A549 (cell line): ENCODE data around the gene PPP1R11. TPM values are rescaled to one million over a fixed set of nuclear protein-coding genes. Genes with fewer than 3 reads are reported as not detected.

Experiments used
- ATAC-seq, 2 experiments: fragments of 200-7000 bp in 1 of 2; fragments of >200 bp in 1 of 2; cut with Nextera tagmentation in 1 of 2; cut with Tn5 transposase in 1 of 2; 3 replicates each; pipeline versions ENCODE4 v1.8.0 to v1.9.1; 2018 to 2020; ENCODE audit warnings: mild to moderate bottlenecking in 1 of 2, moderate library complexity in 1 of 2
- CTCF ChIA-PET: fragments of 300-600 bp; sonication (Branson Sonifier 250); formaldehyde crosslinking; extraction: SDS; loops from one replicate; lab custom pipeline; 2021; ENCODE audit warnings: antibody characterized with exemption, inconsistent platforms; lab: Yijun Ruan, JAX
- POLR2A ChIA-PET: fragments of 350-600 bp; formaldehyde crosslinking; extraction: SDS; loops from one replicate; lab custom pipeline; 2021; ENCODE audit warnings: antibody characterized with exemption, inconsistent platforms; lab: Yijun Ruan, JAX
- DNase-seq, 2 experiments: peaks; one replicate each; pipeline versions ENCODE4 v3.0.0 to v3.0.0-alpha.2; 2011 to 2016; ENCODE audit warnings: low read depth in 1 of 2, low spot score in 1 of 2
- FAIRE-seq: peaks from 2 replicates; lab custom pipeline; 2011; peaks lifted over from hg19 to GRCh38; lab: Jason Lieb, UNC
- H3K27ac ChIP-seq, 2 experiments: fragments of >200 bp; sonication (Bioruptor Twin); formaldehyde crosslinking; 3 replicates each; pipeline ENCODE4 v1.5.1; 2016 to 2017
- H3K4me1 ChIP-seq: fragments of >200 bp; sonication (Bioruptor Twin); formaldehyde crosslinking; 3 replicates; pipeline ENCODE4 v1.6.1; 2016
- H3K4me2 ChIP-seq: fragments of >200 bp; sonication (Bioruptor Twin); formaldehyde crosslinking; 3 replicates; pipeline ENCODE4 v1.6.1; 2016
- H3K4me3 ChIP-seq: fragments of >200 bp; sonication (Bioruptor Twin); formaldehyde crosslinking; 3 replicates; pipeline ENCODE4 v1.5.1; 2016
- H3K9me3 ChIP-seq: fragments of >200 bp; sonication (Bioruptor Twin); formaldehyde crosslinking; 3 replicates; pipeline ENCODE4 v1.6.1; 2016
- BHLHE40 ChIP-seq: IDR thresholded peaks from 2 replicates; pipeline ENCODE4 v1.6.1; 2012; ENCODE audit warnings: low read depth, low read length, inconsistent platforms
- CEBPB ChIP-seq, 2 experiments: fragments of >200 bp in 1 of 2; sonication (Bioruptor Twin) in 1 of 2; formaldehyde crosslinking in 1 of 2; IDR thresholded peaks; 2 replicates each; pipeline ENCODE4 v1.6.1; 2012 to 2016
- CHD2 ChIP-seq: fragments of 150-350 bp; IDR thresholded peaks from 2 replicates; pipeline ENCODE4 v1.6.1; 2014; ENCODE audit warnings: low read length; ENCODE audit not compliant: partially characterized antibody
- CHD4 ChIP-seq: fragments of 200-600 bp; sonication (generic); IDR thresholded peaks from 2 replicates; pipeline ENCODE4 v1.6.1; 2016; ENCODE audit warnings: antibody characterized with exemption, mild to moderate bottlenecking, borderline replicate concordance
- EHF ChIP-seq: fragments of 250-450 bp; sonication (Bioruptor Pico); IDR thresholded peaks from 2 replicates; pipeline ENCODE4 v1.5.0; 2020; ENCODE audit warnings: mild to moderate bottlenecking
- ESRRA ChIP-seq: fragments of 150-350 bp; IDR thresholded peaks from 2 replicates; pipeline ENCODE4 v1.6.1; 2014; ENCODE audit warnings: mild to moderate bottlenecking, low read length, borderline replicate concordance
- FOSB ChIP-seq: fragments of 250-450 bp; sonication (Bioruptor Pico); IDR thresholded peaks from 2 replicates; pipeline ENCODE4 v1.5.0; 2020; ENCODE audit warnings: mild to moderate bottlenecking, moderate library complexity
- GATA3 ChIP-seq: IDR thresholded peaks from 2 replicates; pipeline ENCODE4 v1.6.1; 2012; ENCODE audit warnings: borderline replicate concordance
- HEYL ChIP-seq: fragments of 250-450 bp; sonication (Bioruptor Pico); IDR thresholded peaks from 2 replicates; pipeline ENCODE4 v1.8.0; 2021; ENCODE audit warnings: mild to moderate bottlenecking, moderate library complexity
- HOXA7 ChIP-seq: fragments of 250-450 bp; sonication (Bioruptor Pico); IDR thresholded peaks from 2 replicates; pipeline ENCODE4 v1.5.0; 2020; ENCODE audit warnings: mild to moderate bottlenecking, moderate library complexity
- KDM1A ChIP-seq: fragments of 200-600 bp; sonication (generic); IDR thresholded peaks from 2 replicates; pipeline ENCODE4 v1.6.1; 2016; ENCODE audit warnings: low read depth, mild to moderate bottlenecking
- KDM5A ChIP-seq: fragments of 200-600 bp; sonication (generic); IDR thresholded peaks from 2 replicates; pipeline ENCODE4 v1.6.1; 2016; ENCODE audit warnings: antibody characterized with exemption, mild to moderate bottlenecking
- NPAS2 ChIP-seq: fragments of 250-450 bp; sonication (Bioruptor Pico); IDR thresholded peaks from 2 replicates; pipeline ENCODE4 v1.8.0; 2022; ENCODE audit warnings: mild to moderate bottlenecking, moderate library complexity, borderline replicate concordance
- NR3C1 ChIP-seq: fragments of >200 bp; sonication (Bioruptor Twin); formaldehyde crosslinking; IDR thresholded peaks from 3 replicates; pipeline ENCODE4 v1.6.1; 2017
- POLR2A ChIP-seq: IDR thresholded peaks from 2 replicates; pipeline ENCODE4 v1.6.1; 2012; ENCODE audit warnings: mild to moderate bottlenecking, low read length
- SREBF2 ChIP-seq: fragments of 450-650 bp; IDR thresholded peaks from 2 replicates; pipeline ENCODE4 v1.6.1; 2014; ENCODE audit warnings: mild to moderate bottlenecking, moderate library complexity
- ZFP36 ChIP-seq: fragments of 450-650 bp; IDR thresholded peaks from 2 replicates; pipeline ENCODE4 v1.6.1; 2014; ENCODE audit warnings: borderline replicate concordance; ENCODE audit not compliant: partially characterized antibody
- ZSCAN20 ChIP-seq: fragments of 250-450 bp; sonication (Bioruptor Pico); IDR thresholded peaks from 2 replicates; pipeline ENCODE4 v1.8.0; 2022; ENCODE audit warnings: mild to moderate bottlenecking, moderate library complexity
- WGBS: methylation state at CpG from one replicate; pipeline ENCODE4 v1.1.6; 2017; ENCODE audit errors: missing lambda C conversion rate; 5-methylcytosine and 5-hydroxymethylcytosine counted together
- polyA plus RNA-seq, 4 experiments: library from polyadenylated mRNA; depleted of rRNA in 3 of 4; stranded (reverse); fragments of >200 nt; fragmentation: RNase III in 1 of 4; extraction: RNeasy Plus Mini Kit Qiagen cat#74134 plus additional on column Dnase treatment in 1 of 4; gene quantifications; 2 replicates in 3 of 4; 3 replicates in 1 of 4; pipeline ENCODE4 v1.2.3, GENCODE V29; 2011 to 2017
- TF ChIP-seq, protein P1 (sequence below): fragments of >200 bp; sonication (Bioruptor Twin); formaldehyde crosslinking; IDR thresholded peaks from 3 replicates; pipeline ENCODE4 v1.6.1; 2016
- TF ChIP-seq, protein P2 (sequence below): fragments of 200-600 bp; sonication (generic); IDR thresholded peaks from 2 replicates; pipeline ENCODE4 v1.6.1; 2016; ENCODE audit warnings: antibody characterized with exemption, mild to moderate bottlenecking, moderate library complexity
- TF ChIP-seq, protein P3 (sequence below): fragments of 450-650 bp; IDR thresholded peaks from 2 replicates; pipeline ENCODE4 v1.6.1; 2014; ENCODE audit warnings: antibody characterized with exemption
- TF ChIP-seq, protein P4 (sequence below): IDR thresholded peaks from 2 replicates; pipeline ENCODE4 v1.6.1; 2012
- TF ChIP-seq, protein P5 (sequence below): fragments of 150-350 bp; IDR thresholded peaks from 2 replicates; pipeline ENCODE4 v1.6.1; 2014; ENCODE audit warnings: low read depth, mild to moderate bottlenecking, low read length

PPP1R11 gene
- polyA plus RNA-seq, 2 of the 4 experiments (the other 2 are of a cell fraction): 34.3 to 61.6 TPM

DNA sequence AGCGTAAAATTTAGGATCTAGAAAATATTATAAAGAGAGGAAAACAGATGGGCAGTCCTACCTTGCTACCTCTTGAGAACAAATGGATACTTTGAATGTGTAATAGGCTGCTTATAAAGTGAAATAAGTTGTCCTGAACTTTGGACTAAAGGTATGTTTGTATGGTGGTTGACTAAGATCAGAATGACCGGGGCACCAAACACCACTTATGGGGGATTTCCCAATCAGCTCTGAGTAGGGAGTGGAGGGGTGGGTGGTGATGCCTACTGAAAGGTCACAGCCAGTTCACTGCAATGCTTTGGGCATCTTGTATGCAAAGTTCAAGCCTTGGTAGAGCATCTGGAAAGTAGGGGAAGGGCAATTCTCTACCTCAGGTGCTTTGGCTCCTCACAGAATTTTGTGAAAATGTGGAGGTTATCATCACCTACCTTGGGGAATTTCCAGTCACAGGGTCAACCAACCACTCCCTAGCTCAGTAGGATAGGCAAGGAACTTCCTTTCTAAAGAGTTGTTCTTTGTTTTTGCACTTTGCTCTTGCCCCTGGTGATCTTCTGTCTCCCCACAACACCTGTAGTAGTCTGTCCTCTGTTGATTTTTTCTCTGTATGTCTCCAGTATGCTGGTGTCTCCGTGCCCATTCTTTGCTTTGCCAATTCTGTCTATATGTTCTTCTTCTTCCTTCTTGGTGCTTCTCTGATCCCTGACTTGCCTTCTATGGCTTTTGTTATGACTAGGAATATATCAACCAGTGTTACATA is 46.2 kb downstream of the PPP1R11 start, which contains the start of gene TRIM31:
Gene TRIM31, minus strand, starts transcription at position 88 of the 757 bp plus-strand sequence. CDS start 285 bp downstream, outside the sequence.
- peak within 1 kb of the TSS; percentile 79 for H3K4me2 ChIP-seq
- peaks cover 29% of the 10 kb centered on the region for H3K4me1 ChIP-seq
- H3K9me3 ChIP-seq: no peaks in the 10 kb centered on the region
- WGBS: 37% methylated on average over 3 of the region's 3 CpGs
- ATAC-seq (peak; percentile 54 to 85; a peak in 5 of 6 replicates), DNase-seq (peak in 1 of 2 experiments; percentile 37), FAIRE-seq (no peak)
- peak within 1 kb of the TSS; percentile 58 to 73 for H3K27ac ChIP-seq
- peak within 1 kb of the TSS; percentile 17; the same call in 2 of the 3 replicates for H3K4me3 ChIP-seq
- CTCF ChIA-PET: interaction anchor here (3.6 to 16.7 kb wide), 2 partner anchors 10 to 17 kb away, joined by 21 to 353 read pairs; partner anchors contain the start of gene TRIM40
- 0 out of 4 replicates have a peak, but pooled peaks of 1 of the 2 experiments have one; percentile 29 for TF ChIP-seq CEBPB (IDR thresholded peaks at IDR 0.05)
- no peak for TF ChIP-seq ZSCAN20 (CRISPR knock-in tag)
- POLR2A ChIA-PET: no interaction called here

DNA sequence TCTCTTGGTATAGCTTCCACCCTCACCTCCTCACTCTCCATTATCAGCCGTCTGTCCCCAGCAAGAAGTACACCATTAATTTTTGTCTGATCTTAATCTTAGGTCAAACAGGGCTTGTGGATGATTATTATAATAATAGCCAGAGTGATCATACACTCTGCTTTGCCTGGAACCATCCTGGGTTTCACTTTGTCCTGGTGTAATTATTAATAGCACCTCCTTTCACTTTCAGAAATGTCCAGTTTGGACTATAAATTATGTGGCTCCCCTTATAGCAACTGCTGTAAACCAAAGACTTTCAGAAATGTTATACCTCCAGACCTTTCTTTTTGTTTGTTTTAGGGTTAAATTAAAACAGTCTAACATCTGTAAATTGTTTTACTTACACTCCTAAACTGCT is 46.8 kb downstream of the PPP1R11 start:
- POLR2A ChIA-PET: no interaction called here
- CTCF ChIA-PET: interaction anchor here (3.6 to 16.7 kb wide), 2 partner anchors 11 to 16 kb away, joined by 21 to 353 read pairs; partner anchors contain the start of gene TRIM40

DNA sequence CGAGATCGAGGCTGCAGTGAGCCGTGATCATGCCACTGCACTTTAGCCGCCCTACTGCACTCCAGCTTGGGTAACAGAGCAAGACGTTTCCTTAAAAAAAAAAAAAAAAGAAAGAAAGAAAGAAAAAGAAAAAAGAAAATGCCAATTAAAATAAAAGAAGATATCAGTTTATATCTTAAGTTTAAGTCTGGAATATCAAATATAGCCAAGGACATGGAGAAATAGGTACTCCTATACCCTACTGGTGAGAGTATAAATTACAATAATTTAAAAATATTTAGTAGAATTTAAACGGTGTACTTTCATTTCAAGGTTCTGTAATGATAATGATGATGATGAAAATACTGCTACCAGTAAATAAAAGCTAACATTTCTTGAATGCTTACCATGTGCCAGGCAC is 49.7 kb downstream of the PPP1R11 start:
- DNase-seq: no peak
- Histone ChIP-seq H3K9me3 (no peaks in the 10 kb centered on the region), H3K27ac (no peak overlapping the region), H3K4me1 (peaks cover 36% of the 10 kb centered on the region), H3K4me2 (no peak overlapping the region), H3K4me3 (no peak overlapping the region)
- POLR2A ChIA-PET: no interaction called here
- ATAC-seq: no peak
- FAIRE-seq: no peak
- WGBS: 76% methylated on average over 6 of the region's 6 CpGs
- CTCF ChIA-PET: interaction anchor here (0.8 to 16.7 kb wide), 3 partner anchors 10 to 22 kb away, joined by 3 to 353 read pairs (median 4); partner anchors contain the start of gene TRIM40
- TF ChIP-seq CHD2: no peak
- no peak for TF ChIP-seq FOSB (CRISPR knock-in tag)
- TF ChIP-seq, protein P1, sequence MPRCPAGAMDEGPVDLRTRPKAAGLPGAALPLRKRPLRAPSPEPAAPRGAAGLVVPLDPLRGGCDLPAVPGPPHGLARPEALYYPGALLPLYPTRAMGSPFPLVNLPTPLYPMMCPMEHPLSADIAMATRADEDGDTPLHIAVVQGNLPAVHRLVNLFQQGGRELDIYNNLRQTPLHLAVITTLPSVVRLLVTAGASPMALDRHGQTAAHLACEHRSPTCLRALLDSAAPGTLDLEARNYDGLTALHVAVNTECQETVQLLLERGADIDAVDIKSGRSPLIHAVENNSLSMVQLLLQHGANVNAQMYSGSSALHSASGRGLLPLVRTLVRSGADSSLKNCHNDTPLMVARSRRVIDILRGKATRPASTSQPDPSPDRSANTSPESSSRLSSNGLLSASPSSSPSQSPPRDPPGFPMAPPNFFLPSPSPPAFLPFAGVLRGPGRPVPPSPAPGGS: no peak
- TF ChIP-seq GATA3: no peak
- TF ChIP-seq CHD4: no peak
- TF ChIP-seq ZSCAN20 (CRISPR knock-in tag): no peak
- TF ChIP-seq ZFP36: no peak
- TF ChIP-seq KDM1A: no peak
- no peak for TF ChIP-seq EHF (CRISPR knock-in tag)
- TF ChIP-seq, protein P2, sequence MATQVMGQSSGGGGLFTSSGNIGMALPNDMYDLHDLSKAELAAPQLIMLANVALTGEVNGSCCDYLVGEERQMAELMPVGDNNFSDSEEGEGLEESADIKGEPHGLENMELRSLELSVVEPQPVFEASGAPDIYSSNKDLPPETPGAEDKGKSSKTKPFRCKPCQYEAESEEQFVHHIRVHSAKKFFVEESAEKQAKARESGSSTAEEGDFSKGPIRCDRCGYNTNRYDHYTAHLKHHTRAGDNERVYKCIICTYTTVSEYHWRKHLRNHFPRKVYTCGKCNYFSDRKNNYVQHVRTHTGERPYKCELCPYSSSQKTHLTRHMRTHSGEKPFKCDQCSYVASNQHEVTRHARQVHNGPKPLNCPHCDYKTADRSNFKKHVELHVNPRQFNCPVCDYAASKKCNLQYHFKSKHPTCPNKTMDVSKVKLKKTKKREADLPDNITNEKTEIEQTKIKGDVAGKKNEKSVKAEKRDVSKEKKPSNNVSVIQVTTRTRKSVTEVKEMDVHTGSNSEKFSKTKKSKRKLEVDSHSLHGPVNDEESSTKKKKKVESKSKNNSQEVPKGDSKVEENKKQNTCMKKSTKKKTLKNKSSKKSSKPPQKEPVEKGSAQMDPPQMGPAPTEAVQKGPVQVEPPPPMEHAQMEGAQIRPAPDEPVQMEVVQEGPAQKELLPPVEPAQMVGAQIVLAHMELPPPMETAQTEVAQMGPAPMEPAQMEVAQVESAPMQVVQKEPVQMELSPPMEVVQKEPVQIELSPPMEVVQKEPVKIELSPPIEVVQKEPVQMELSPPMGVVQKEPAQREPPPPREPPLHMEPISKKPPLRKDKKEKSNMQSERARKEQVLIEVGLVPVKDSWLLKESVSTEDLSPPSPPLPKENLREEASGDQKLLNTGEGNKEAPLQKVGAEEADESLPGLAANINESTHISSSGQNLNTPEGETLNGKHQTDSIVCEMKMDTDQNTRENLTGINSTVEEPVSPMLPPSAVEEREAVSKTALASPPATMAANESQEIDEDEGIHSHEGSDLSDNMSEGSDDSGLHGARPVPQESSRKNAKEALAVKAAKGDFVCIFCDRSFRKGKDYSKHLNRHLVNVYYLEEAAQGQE: no peak
- TF ChIP-seq BHLHE40: no peak
- TF ChIP-seq, protein P3, sequence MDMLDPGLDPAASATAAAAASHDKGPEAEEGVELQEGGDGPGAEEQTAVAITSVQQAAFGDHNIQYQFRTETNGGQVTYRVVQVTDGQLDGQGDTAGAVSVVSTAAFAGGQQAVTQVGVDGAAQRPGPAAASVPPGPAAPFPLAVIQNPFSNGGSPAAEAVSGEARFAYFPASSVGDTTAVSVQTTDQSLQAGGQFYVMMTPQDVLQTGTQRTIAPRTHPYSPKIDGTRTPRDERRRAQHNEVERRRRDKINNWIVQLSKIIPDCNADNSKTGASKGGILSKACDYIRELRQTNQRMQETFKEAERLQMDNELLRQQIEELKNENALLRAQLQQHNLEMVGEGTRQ: no peak
- TF ChIP-seq NR3C1: no peak
- no peak for TF ChIP-seq NPAS2 (CRISPR knock-in tag)

More for the DNA sequence above, 46.8 kb downstream of the PPP1R11 start:
- H3K4me2 ChIP-seq: peak overlapping the region; percentile 79
- DNase-seq (no peak), FAIRE-seq (no peak), ATAC-seq (peak in 1 of 2 experiments; percentile 24; a peak in 1 of 6 replicates)
- WGBS: 39% methylated on average over 1 of the region's 1 CpG
- H3K4me3 ChIP-seq: no peak overlapping the region
- no peaks in the 10 kb centered on the region for H3K9me3 ChIP-seq
- H3K4me1 ChIP-seq: peaks cover 34% of the 10 kb centered on the region
- TF ChIP-seq, protein P4, sequence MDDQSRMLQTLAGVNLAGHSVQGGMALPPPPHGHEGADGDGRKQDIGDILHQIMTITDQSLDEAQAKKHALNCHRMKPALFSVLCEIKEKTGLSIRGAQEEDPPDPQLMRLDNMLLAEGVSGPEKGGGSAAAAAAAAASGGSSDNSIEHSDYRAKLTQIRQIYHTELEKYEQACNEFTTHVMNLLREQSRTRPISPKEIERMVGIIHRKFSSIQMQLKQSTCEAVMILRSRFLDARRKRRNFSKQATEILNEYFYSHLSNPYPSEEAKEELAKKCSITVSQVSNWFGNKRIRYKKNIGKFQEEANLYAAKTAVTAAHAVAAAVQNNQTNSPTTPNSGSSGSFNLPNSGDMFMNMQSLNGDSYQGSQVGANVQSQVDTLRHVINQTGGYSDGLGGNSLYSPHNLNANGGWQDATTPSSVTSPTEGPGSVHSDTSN: no peak
- TF ChIP-seq HEYL (CRISPR knock-in tag): no peak
- no peak for TF ChIP-seq SREBF2
- no peak for TF ChIP-seq NR3C1
- TF ChIP-seq, protein P5, sequence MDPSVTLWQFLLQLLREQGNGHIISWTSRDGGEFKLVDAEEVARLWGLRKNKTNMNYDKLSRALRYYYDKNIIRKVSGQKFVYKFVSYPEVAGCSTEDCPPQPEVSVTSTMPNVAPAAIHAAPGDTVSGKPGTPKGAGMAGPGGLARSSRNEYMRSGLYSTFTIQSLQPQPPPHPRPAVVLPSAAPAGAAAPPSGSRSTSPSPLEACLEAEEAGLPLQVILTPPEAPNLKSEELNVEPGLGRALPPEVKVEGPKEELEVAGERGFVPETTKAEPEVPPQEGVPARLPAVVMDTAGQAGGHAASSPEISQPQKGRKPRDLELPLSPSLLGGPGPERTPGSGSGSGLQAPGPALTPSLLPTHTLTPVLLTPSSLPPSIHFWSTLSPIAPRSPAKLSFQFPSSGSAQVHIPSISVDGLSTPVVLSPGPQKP: no peak
- no peak for TF ChIP-seq KDM5A
- TF ChIP-seq HOXA7 (CRISPR knock-in tag): no peak
- TF ChIP-seq, protein P3: no peak
- no peak for TF ChIP-seq POLR2A
- TF ChIP-seq ESRRA: no peak
- peak overlapping the region; percentile 58 to 73; a peak in 5 of 6 replicates for H3K27ac ChIP-seq
